Astrocyte (in vitro differentiated cells and primary cell): Measurements from ENCODE around the gene ADAMTS13.

ENCODE experiments used
- CTCF ChIP-seq: IDR thresholded peaks from 2 replicates; pipeline ENCODE4 v1.5.1; 2011; ENCODE audit warnings: low read depth, mild to moderate bottlenecking, inconsistent platforms, low read length, moderate library complexity; ENCODE audit not compliant: insufficient read depth
- EZH2 ChIP-seq: IDR thresholded peaks from 2 replicates; pipeline ENCODE4 v1.6.1; 2012; ENCODE audit warnings: mild to moderate bottlenecking, low read length, inconsistent platforms; ENCODE audit not compliant: insufficient read depth

- TF ChIP-seq CTCF: no peak
- TF ChIP-seq EZH2: no peak
Observed at GRCh38 chr9:133419005-133419404, 3.2 kb upstream of the ADAMTS13 start.
